ENCODE data around the gene PRDM8. TPM values are rescaled to one million over a fixed set of nuclear protein-coding genes. Genes with fewer than 3 reads are reported as not detected.
"Not testable (repeated sequence)": the region's sequence is repeated elsewhere in the genome, so short reads cannot be mapped to it uniquely, and the experiment has no call there.

The PRDM8 gene
- total RNA-seq, 1 donor from 2014 or later, result 1.1 TPM

GRCh38 chr4:80172203-80172602 lies 25.1 kb upstream of the PRDM8 start:
- Mint-ChIP-seq H3K9me3 (peaks cover 12% of the 10 kb centered on the region), H3K36me3 (ENCODE audit: low read depth) (peaks cover 12% of the 10 kb centered on the region), H3K4me3 (ENCODE audit: low read depth) (peak overlapping the region; percentile 42), H3K27ac (peak overlapping the region; percentile 89), H3K4me1 (ENCODE audit: low read depth) (peaks cover 47% of the 10 kb centered on the region), H3K27me3 (ENCODE audit: low read depth) (peaks cover 4% of the 10 kb centered on the region)
- no peak for DNase-seq (ENCODE audit: low spot score)
- intact Hi-C loops (cut with micrococcal nuclease), result loop anchor here (1.0 to 2.0 kb wide), 3 partner anchors 33 to 165 kb away; no protein-coding TSS in a partner anchor

DNA sequence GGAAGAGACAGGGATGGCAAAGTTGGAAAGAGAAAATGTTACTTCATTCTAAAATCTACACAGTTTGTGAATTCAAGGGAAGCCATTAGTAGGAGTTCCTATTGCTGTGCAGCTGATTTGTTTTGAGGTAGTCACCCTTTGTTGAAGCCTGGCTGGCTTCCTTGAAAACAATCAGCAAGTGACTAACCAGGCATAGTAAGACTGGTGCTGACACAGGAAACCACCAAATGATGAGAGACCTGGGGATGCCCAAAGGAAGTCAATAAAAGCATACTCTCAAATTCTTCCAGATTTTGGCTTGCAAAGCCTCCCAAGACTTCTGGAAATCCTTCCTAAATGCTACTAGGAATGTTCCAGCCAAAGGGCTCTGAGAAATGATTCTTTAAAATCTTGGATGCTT lies 23.9 kb upstream of the PRDM8 start:
- intact Hi-C loops (cut with micrococcal nuclease), result loop anchor here (1.0 to 2.0 kb wide), 5 partner anchors 9 to 167 kb away; no protein-coding TSS in a partner anchor
- H3K27me3 Mint-ChIP-seq (ENCODE audit: low read depth), result no peaks in the 10 kb centered on the region

GRCh38 chr4:80173841-80174240 lies 23.5 kb upstream of the PRDM8 start:
- Mint-ChIP-seq H3K27ac (peak overlapping the region; percentile 83), H3K27me3 (ENCODE audit: low read depth) (no peaks in the 10 kb centered on the region), H3K36me3 (ENCODE audit: low read depth) (peaks cover 15% of the 10 kb centered on the region), H3K4me1 (ENCODE audit: low read depth) (peaks cover 47% of the 10 kb centered on the region), H3K4me3 (ENCODE audit: low read depth) (peak overlapping the region; percentile 34), H3K9me3 (peaks cover 16% of the 10 kb centered on the region)
- intact Hi-C loops (cut with micrococcal nuclease), result loop anchor here (1.0 to 2.0 kb wide), 5 partner anchors 8 to 167 kb away; no protein-coding TSS in a partner anchor
- DNase-seq (ENCODE audit: low spot score), result no peak

More for the DNA sequence above, 23.9 kb upstream of the PRDM8 start:
- H3K9me3 Mint-ChIP-seq, result peaks cover 18% of the 10 kb centered on the region
- peak overlapping the region; percentile 37 for H3K4me3 Mint-ChIP-seq (ENCODE audit: low read depth)
- H3K27ac Mint-ChIP-seq, result peak overlapping the region; percentile 89
- H3K36me3 Mint-ChIP-seq (ENCODE audit: low read depth), result peaks cover 14% of the 10 kb centered on the region
- peaks cover 47% of the 10 kb centered on the region for H3K4me1 Mint-ChIP-seq (ENCODE audit: low read depth)
- peak; percentile 53 for DNase-seq (ENCODE audit: low spot score)

GRCh38 chr4:80177793-80178192 lies 19.5 kb upstream of the PRDM8 start:
- H3K27me3 Mint-ChIP-seq (ENCODE audit: low read depth); DNase-seq (ENCODE audit: low spot score); intact Hi-C loops (cut with micrococcal nuclease); H3K27ac Mint-ChIP-seq; H3K4me3 Mint-ChIP-seq (ENCODE audit: low read depth): not testable (repeated sequence)
- Mint-ChIP-seq H3K36me3 (ENCODE audit: low read depth) (peaks cover 27% of the 10 kb centered on the region), H3K4me1 (ENCODE audit: low read depth) (peaks cover 52% of the 10 kb centered on the region), H3K9me3 (peaks cover 32% of the 10 kb centered on the region)

DNA sequence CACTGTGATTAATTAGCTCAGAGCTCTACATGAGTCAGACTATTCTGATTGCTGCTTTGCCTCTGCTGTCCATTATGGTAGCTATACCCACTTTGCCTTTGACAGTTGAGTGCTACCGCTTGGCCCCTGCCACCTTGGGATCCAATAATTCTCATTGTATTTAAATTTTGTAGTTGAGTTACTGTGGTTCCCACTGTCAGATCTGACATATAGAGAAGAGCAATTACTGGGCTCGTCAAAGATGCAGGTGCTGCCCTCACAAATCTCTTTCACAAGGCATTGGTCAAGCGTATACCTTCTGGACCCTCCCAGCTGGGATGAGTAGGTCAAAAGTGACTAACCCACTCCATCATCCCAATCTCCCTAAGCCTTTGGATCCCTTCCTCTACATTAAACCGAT lies 18.3 kb upstream of the PRDM8 start:
- Mint-ChIP-seq H3K4me1 (ENCODE audit: low read depth) (peaks cover 44% of the 10 kb centered on the region), H3K36me3 (ENCODE audit: low read depth) (peaks cover 27% of the 10 kb centered on the region), H3K9me3 (peaks cover 32% of the 10 kb centered on the region), H3K4me3 (ENCODE audit: low read depth) (no peak overlapping the region), H3K27me3 (ENCODE audit: low read depth) (no peaks in the 10 kb centered on the region), H3K27ac (no peak overlapping the region)
- no peak for DNase-seq (ENCODE audit: low spot score)
- intact Hi-C loops (cut with micrococcal nuclease), result no loop called here

DNA sequence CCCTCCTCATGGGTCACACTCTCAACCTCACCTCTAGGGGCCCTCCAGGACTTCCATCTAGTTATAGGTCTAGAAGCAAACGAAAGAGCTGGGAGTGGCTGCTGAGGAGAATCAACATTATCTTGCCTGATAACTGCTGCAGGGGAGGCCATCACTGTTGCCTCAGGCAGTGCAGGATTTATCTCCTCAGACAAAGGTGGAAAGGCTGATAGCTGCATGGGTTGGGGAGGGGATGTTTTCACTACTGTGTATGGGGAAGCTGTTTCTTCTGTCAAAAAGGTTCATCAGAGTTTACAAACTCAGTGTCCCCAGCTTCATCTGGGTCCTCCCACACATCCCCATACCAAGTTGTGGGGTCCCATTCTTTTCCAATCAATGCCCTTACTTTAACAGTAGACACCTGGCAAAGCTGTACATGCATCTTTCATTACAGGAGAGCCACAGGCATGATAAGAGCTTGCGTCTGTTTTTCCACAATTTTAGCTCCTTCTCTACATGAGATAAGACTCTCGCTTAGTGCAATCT lies 17.6 kb upstream of the PRDM8 start:
- peaks cover 32% of the 10 kb centered on the region for H3K9me3 Mint-ChIP-seq
- peaks cover 41% of the 10 kb centered on the region for H3K4me1 Mint-ChIP-seq (ENCODE audit: low read depth)
- intact Hi-C loops (cut with micrococcal nuclease), result loop anchor here (1.0 to 5.0 kb wide), 4 partner anchors 121 to 1237 kb away; no protein-coding TSS in a partner anchor
- H3K36me3 Mint-ChIP-seq (ENCODE audit: low read depth), result peaks cover 27% of the 10 kb centered on the region
- H3K27ac Mint-ChIP-seq, result no peak overlapping the region
- DNase-seq (ENCODE audit: low spot score), result no peak
- no peak overlapping the region for H3K4me3 Mint-ChIP-seq (ENCODE audit: low read depth)
- H3K27me3 Mint-ChIP-seq (ENCODE audit: low read depth), result no peaks in the 10 kb centered on the region

DNA sequence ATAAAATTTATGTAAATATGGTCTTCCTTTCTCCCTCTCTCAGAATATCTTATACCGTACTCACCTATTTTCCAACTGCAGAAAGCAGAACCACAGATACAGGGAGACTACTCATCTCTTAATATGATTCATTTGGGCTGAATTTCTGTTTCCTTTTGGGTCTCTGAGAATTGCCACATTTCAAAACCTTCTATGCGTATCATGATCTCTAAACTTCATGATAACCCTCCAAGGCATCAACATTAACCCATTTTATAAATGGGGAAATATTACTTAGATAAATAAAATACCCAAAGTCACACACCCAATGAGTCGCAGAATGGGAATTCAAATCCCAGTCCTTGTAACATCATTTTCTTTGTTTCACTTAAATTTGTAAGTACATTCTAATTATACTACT lies 16.6 kb upstream of the PRDM8 start:
- H3K27ac Mint-ChIP-seq, result peak overlapping the region; percentile 3
- peaks cover 42% of the 10 kb centered on the region for H3K4me1 Mint-ChIP-seq (ENCODE audit: low read depth)
- peaks cover 32% of the 10 kb centered on the region for H3K9me3 Mint-ChIP-seq
- peaks cover 32% of the 10 kb centered on the region for H3K36me3 Mint-ChIP-seq (ENCODE audit: low read depth)
- peaks cover 9% of the 10 kb centered on the region for H3K27me3 Mint-ChIP-seq (ENCODE audit: low read depth)
- intact Hi-C loops (cut with micrococcal nuclease), result loop anchor here (1.0 to 5.0 kb wide), 4 partner anchors 122 to 1238 kb away; no protein-coding TSS in a partner anchor
- no peak for DNase-seq (ENCODE audit: low spot score)
- no peak overlapping the region for H3K4me3 Mint-ChIP-seq (ENCODE audit: low read depth)

- H3K4me1 Mint-ChIP-seq (ENCODE audit: low read depth), result peaks cover 49% of the 10 kb centered on the region
- DNase-seq (ENCODE audit: low spot score), result no peak
Observed at GRCh38 chr4:80182237-80182866, 15.0 kb upstream of the PRDM8 start.

DNA sequence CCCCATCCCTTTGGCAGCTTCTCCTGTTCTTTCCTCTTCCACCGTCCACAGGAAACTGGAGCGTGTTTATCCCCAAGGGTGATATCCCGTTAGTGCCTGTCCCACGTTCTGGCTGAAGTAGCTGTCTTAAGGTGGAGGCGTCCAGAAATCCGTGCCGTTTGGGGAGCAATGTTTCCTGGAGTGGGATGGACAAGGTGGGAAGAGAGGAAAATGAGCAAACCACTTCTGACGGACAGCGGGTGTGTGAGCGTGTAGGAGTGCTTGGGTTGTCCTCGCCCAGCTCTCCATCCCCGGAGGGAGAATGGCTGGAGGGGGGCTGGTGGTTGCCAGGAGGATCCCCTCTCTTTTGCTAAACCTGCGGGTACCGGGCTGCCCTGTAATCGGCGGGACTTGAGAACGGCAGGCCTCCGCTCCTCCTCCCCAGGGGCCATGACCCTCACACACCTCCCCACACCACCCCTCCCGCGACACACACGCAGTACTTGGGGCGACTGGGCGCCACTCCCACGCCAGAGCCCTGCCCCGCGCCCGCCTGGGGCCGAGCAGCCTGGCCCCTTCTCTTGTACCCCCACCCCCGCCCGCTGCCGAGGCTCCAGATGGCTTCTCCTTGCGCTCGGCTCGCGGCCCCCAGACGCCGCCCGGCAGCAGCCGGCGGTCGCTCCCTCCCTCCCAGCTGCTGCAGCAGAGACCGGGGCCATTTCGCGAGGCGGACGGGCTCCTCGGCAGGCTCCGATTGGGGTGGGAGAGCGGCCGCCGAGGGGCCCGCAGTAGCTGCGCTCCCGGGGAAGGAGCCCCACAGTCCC lies 13.9 kb upstream of the PRDM8 start:
- no peak for DNase-seq (ENCODE audit: low spot score)
- H3K36me3 Mint-ChIP-seq (ENCODE audit: low read depth), result peaks cover 22% of the 10 kb centered on the region
- peak overlapping the region; percentile 95 for H3K27ac Mint-ChIP-seq
- H3K4me1 Mint-ChIP-seq (ENCODE audit: low read depth), result peaks cover 49% of the 10 kb centered on the region
- H3K4me3 Mint-ChIP-seq (ENCODE audit: low read depth), result peak overlapping the region; percentile 99
- intact Hi-C loops (cut with micrococcal nuclease), result loop anchor here (1.0 to 5.0 kb wide), 8 partner anchors 19 to 1241 kb away; no protein-coding TSS in a partner anchor
- peaks cover 18% of the 10 kb centered on the region for H3K9me3 Mint-ChIP-seq
- H3K27me3 Mint-ChIP-seq (ENCODE audit: low read depth), result peaks cover 33% of the 10 kb centered on the region

More at GRCh38 chr4:80182237-80182866, 15.0 kb upstream of the PRDM8 start:
- peaks cover 23% of the 10 kb centered on the region for H3K9me3 Mint-ChIP-seq
- intact Hi-C loops (cut with micrococcal nuclease), result loop anchor here (1.0 to 5.0 kb wide), 8 partner anchors 9 to 1240 kb away; partner anchors contain the start of gene ANTXR2
- peaks cover 26% of the 10 kb centered on the region for H3K36me3 Mint-ChIP-seq (ENCODE audit: low read depth)
- peak overlapping the region; percentile 77 for H3K27ac Mint-ChIP-seq
- peak overlapping the region; percentile 56 for H3K4me3 Mint-ChIP-seq (ENCODE audit: low read depth)
- peaks cover 25% of the 10 kb centered on the region for H3K27me3 Mint-ChIP-seq (ENCODE audit: low read depth)

- Mint-ChIP-seq H3K27ac (peak overlapping the region; percentile 95), H3K27me3 (ENCODE audit: low read depth) (peaks cover 35% of the 10 kb centered on the region), H3K9me3 (peaks cover 13% of the 10 kb centered on the region), H3K4me1 (ENCODE audit: low read depth) (peaks cover 49% of the 10 kb centered on the region), H3K4me3 (ENCODE audit: low read depth) (peak overlapping the region; percentile 99), H3K36me3 (ENCODE audit: low read depth) (peaks cover 17% of the 10 kb centered on the region)
- intact Hi-C loops (cut with micrococcal nuclease), result loop anchor here (1.0 to 5.0 kb wide), 8 partner anchors 18 to 1242 kb away; no protein-coding TSS in a partner anchor
- DNase-seq (ENCODE audit: low spot score), result peak; percentile 89
Observed at GRCh38 chr4:80184053-80184824, 13.1 kb upstream of the PRDM8 start.

DNA sequence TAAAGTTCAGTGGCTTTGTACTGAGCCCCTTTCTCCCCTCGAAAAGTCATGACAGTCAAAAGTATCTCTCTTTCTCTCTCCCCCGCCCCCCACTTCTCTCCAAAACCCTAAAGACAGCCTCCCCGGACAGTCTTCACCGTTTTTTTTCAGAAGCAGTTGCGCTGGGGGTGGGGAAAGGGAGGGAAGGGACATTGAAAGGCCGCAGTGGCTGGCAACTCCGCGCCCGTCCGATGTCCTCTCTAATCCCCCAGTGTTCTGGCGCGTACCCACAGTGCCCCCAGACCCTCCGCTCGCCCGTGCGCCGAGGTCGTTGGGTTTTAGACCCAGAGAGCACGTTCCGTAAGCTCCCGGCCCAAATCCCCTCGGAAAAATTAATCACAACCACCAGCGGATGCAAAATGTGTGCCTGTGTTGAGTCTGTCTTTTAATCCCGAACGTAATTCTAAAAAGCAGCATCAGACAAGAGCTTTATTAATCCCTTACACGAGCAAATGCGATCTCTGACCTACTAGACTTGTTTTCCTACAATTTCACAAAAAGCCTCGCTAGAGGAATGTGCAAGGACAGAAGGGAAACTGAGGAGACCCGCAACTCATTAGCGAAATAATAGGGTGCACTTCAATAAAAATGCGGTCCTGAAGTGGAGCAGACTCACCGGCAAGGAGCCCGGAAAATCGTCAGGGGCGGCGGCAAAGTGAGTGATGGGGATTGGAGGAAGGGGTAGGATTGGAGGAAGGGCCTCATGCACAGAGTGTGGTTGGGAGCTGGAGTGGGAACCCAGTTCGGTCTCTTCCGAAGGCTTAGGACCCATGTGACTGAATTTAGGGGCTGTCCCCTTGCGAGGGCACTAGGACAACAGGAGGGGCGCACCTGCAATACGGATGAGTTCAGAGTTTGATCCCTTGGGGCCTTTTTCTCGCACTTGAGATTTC lies 12.2 kb upstream of the PRDM8 start:
- Mint-ChIP-seq H3K27me3 (ENCODE audit: low read depth) (peaks cover 36% of the 10 kb centered on the region), H3K4me1 (ENCODE audit: low read depth) (peaks cover 45% of the 10 kb centered on the region), H3K9me3 (peaks cover 5% of the 10 kb centered on the region)

More for the DNA sequence above, 12.2 kb upstream of the PRDM8 start:
- Mint-ChIP-seq H3K36me3 (ENCODE audit: low read depth) (peaks cover 14% of the 10 kb centered on the region), H3K4me3 (ENCODE audit: low read depth) (peak overlapping the region; percentile 99), H3K27ac (peak overlapping the region; percentile 95)
- intact Hi-C loops (cut with micrococcal nuclease), result loop anchor here (1.0 to 5.0 kb wide), 8 partner anchors 17 to 1243 kb away; no protein-coding TSS in a partner anchor
- DNase-seq (ENCODE audit: low spot score), result no peak

Measured in activated T-helper 2 cell treated with anti-CD3 and anti-CD28 coated beads, Interferon-gamma antibody, Interleukin-2, Interleukin-4, amounts not matched to agents 10 μg/mL and 5 μg/mL and 100 μg/mL, durations not matched to agents 14 hours and 24 hours and 36 hours (primary cell).